Measurements from ENCODE around the gene CPB2.

Gene CPB2

DNA sequence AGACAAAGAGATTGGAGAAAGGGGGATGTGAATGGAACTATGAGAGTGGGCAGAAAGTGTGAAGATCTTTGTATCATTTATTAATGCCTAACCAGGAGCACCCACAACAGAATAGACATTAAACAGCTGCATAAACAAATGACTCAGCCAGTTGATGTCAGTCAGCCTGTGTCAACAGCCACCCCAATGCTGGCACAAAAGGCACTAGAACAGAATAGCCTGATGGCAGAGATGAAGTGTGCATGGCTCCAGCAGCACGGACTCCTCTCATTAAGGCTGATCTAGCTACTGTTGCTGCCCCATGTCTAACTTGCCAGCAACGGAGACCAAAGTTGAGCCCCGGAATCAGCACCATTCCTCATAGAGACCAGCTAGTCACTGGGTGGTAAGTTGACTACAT, 7.8 kb downstream of the CPB2 start:
- no peak for DNase-seq

DNA sequence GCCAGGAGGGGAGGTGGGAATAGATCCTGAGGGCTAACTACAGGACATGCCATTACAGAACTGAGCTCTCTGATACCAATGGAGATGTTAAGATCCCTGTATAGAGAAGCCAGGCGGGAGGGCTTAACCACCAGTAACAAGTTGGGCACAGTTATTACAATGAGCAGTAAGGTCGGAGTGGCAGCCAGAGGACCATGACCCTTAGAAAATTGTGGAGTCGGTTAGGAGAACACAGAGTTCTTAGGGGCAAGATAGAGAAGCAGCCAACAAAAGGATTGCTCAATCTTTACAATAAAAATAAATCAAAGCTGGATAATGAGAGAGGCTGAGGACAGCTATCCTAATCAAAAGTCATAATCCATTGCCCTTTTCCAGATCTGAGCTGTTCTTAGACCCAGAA, 10.4 kb downstream of the CPB2 start:
- DNase-seq: no peak

DNA sequence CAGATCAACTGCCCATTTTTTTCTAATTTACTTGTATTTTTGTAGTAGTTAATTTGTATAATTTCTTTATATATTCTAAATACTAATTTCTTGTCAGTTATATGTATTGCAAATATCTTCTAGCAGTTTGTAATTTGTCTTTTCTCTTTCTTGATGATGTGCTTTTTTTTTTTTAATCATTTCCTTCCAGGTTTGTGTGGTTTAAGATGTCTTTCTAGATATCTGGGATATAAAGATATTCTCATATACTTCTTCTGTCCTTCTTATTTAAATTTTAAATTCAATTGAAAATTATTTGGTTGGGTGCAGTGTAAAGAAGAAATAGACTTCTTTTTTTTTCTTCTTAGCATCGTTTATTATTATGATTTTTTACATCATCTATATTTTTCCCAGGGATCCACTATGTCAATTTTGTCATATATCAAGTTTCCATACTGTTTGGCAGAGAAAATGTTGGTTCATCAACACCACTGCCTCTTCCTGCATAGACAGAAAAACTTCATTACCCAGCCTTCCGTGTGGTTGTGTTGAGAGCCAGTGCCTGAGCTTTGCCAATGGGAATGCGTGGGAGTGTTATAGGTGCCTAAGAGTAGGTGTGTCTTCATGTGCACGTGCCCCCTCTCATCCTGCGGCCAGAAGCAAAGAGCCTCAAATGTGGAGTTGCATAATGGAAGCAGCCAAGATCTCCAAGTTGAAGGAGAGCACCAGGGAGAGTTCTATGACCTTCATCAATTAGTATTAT, 15.8 kb downstream of the CPB2 start:
- no peak for DNase-seq

DNA sequence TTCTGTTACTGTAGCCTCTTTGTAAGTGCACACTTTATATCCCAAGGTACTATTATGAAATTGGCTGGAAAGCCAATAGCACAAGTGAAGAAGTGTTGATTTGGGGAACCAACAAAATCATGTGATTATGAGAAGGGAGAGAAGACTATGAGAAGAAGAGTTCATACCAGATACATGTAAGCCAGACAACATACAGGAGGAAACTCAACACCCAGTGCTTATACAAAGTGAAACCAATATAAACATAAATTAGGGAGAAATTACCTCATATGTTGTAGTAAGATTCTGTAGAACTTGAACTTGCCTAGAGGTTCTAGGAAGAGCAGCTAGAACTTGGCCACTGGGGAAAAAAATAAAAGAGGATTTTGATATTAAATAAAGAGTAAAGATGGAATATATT, 17.4 kb downstream of the CPB2 start:
- no peak for DNase-seq

DNA sequence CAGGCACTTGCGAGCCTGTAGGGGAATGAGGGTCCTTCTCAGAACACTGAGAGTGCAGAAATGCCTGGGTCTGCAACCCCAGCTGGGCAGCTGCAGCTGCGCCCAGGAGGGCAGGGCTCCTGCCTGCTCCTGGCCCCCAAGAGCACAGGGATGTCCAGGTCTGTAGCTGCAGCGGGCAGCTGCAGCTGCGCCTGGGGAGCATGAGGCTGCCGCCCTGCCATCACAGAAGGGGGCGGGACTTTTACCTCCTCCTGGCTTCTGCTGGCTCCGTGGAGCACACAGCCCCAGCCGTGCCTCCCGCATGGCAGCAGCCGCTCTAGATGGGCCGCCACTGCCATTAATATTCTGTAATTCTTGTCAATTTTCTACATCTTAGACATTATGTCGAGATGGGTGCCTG, 17.8 kb downstream of the CPB2 start:
- no peak for DNase-seq

DNA sequence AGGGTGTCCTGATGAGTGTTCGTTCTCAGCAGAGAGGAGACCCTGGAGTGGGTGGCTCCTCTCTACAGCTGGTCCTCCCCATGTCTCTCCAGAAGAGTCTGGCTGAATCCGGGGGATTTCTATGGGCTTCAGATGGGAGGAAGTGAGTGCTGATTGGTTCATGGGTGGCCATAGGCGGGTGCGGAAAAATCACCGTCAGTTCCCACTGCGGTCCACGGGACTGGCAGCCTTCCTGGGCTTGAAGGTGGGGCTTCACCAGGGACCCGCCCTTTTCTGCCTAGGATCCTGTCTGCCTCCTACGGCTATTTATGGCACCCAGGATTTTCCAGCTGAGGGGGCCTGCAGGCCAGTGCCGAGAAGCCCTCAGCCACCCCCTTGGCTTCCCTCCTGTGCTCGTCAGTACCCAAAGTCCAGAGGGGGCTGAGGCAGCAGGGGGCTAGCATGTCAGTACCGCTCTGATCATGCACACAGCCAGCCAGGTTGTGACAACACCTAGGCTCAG, 18.4 kb downstream of the CPB2 start:
- DNase-seq: no peak

DNA sequence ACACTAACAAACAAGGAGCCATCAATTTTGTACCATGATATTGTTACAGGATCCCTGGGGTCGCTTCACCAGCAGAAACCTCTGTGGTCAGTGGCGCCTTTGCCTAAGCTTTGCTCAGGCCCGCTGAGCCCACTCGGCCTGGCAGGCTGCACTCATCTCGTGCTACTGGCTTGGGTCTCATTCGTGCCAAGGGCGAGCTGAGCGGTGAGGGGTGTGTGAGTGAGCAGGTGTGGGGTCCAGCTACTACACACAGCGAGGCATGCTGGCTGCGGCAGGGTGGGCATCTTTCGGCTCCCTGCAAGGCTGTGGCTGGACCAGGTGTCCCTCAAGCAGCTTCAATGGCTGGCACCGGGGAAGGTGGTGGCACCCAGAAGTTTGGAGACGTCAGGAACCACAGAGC, 19.1 kb downstream of the CPB2 start:
- no peak for DNase-seq

DNA sequence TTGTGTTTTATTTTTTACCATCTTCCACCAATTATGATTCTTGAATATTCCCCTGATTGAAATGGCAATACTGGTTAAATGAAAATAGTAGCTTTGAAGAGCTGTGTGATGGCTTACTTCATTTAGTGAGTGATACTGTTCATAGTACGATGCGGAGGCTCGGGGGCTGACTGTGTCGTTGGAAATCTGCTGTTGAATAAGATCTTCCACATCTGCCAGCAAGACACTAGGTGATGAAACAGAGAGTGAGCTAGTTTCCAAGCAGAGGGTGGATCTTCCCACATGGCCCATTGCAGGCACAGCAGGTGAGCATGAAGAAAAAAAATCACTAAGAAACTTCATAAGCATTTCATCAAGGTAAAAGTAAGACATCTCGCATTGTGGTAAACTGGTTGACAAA, 22.5 kb downstream of the CPB2 start:
- DNase-seq: no peak

DNA sequence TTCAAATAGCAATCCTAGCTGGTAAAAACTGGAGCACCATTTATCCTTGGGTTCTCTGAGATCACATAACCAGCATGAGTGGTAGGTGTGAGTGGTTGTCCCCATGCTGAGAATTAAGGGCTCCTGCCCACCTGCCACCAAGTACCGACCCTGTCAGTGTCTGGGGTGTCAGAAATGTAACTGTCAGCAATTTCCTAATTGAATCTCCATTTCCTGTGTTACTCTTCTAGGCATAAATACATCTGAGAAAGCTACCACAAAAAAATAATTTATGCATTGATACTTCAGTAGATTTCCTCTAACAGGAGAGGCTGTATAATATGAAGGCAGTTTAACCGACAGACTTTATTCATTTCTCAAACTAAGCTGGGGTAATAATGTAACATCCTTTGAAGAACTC, 25.1 kb downstream of the CPB2 start:
- no peak for DNase-seq

DNA sequence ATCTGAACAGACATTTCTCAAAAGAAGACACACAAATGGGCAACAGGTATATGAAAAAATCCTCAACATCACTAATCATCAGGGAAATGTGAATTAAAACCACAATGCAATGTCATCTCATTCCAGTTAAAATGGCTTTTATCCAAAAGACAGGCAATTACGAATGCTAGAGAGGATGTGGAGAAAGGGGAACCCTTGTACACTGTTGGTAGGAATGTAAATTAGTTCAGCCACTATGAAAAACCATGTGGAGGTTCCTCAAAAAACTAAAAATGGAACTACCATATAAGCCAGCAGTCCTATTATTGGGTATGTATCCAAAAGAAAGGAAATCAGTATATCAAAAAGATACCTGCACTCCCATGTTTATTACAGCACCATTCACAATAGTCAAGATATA, 27.6 kb downstream of the CPB2 start:
- no peak for DNase-seq

DNA sequence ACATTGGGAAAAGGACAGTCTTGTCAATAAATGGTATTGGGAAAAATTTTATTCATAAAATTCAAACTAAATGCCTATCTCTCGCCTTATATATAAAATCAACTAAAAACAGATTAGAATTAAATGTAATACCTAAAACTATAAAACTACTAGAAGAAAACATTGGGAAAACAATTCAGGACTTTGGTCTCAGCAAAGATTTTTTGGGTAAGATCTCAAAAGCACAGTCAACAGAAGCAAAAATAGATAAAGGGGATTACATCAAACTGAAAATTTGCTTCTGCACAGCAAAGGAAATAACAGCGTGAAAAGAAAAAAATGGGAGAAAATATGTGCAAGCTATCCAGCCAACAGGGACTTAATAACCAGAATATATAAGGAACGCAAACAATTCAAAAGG, 28.0 kb downstream of the CPB2 start:
- DNase-seq: no peak

DNA sequence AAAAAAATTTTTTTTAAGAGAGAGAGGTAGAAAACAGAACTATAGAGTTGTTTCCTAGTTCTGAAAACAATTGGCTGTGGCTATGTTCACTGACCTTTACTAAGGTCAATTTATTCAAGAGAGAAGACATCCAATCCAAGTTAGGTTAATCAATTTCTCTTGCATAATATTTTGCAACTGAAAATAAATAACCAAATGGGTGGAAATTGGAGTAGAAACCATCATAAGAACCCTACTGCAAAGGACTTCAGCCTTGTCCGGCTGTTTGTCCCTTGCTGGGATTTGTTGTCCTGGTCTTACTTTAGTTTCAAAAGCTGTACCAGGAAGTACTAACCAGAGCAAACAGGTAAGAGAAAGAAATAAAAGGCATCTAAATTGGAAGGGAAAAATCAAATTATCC, 29.0 kb downstream of the CPB2 start:
- no peak for DNase-seq

DNA sequence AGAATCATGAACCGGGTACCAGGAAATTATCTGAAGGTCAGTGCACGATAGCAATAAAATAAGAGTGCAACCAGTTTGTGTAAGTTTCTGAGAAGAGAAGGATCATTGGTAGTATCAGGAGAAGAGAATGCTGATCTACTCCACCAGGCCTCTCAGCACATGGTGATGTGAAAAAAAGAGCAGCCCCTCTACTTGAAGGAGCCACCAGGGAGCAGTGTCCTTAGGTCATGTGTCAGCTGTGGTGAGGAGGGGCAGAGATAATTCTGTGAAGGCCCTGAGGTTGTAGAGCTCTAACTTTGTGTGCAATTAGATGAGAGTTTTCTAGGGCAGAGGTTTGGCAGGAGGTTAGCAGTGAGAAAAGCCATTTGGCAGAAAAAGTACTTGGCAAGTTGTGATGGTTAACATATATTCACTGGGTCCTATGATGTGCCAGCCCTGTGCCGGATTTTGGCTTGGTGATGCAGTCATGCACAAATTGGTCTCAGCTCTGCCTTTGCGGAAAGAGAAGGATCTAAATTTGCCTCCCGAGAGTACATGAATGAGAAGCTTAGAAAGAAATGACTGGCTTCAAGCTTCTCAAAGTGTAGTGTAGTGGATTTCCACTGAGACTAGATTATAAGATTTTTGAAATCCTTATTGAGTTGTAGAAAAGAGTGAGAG, 33.1 kb downstream of the CPB2 start:
- DNase-seq: no peak

DNA sequence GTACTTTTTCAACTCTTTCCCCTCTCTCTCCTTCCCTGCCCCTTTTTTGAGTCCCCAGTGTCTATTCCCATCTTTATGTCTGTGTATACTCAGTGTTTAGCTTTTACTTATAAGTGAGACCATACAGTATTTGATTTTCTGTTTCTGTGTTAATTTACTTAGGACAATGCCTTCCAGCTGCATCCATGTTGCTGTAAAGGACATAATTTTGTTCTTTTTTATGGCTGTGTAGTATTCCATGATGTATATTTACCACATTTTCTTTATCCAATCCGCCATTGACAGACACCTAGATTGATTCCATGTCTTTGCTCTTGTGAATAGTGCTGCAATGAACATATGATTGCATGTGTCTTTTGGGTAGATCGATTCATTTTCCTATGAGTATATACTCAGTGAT, 41.5 kb downstream of the CPB2 start:
- no peak for DNase-seq

DNA sequence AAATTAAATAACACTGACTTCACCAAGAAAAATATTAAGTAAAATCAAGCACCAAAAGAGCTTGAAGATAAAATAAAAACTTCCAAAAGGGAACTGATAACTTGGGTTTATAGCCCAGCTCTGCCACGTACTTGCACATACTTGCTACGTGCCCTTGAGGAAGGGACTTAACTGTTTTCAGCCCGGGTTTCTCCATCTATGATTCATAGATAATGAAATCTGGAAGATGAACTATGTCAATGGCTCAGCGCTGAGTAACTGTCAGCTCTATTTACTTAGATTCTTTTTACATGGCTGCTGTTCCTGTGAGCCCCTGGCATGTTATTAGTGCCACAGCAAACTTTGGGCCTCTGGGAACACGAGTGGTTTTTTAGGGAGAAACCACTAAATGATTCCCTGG, 42.6 kb downstream of the CPB2 start:
- DNase-seq: no peak

DNA sequence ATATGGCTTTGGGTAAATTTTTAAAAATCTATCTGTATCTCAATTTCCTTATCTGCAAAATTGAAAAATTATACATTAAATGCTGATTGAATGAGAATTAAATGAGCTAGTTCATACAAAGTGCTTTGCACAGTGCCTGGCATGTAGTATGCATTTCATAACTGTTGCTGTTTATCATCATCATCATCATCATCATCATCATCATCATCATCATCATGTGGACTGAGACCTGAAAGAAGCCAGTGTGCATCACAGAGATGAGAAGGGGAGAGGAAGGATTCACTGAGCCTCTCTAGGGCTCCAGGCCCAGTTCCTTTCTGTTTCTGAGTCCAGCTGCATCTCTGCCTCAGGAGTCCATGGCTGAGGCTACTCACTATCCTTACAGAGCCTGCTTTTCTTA, 45.4 kb downstream of the CPB2 start:
- DNase-seq: no peak

DNA sequence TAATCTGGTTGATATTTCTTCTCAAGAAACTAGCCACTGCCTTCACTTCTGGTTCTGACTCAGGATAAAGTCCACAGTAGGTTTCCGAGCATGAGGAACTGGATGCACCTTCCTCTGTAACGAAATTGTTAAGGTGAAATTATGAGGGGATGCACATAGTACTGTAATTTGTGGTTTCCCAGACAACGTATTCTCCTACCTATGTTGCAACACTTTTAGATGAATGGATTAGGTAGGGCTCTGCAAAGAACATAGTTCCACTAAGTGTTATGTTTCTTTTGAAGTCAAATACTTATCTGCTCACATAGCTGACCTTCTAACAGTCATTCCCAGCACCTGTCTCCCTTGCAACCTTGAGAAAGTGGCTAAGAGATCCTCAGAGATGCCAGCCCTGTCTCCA, 46.6 kb downstream of the CPB2 start:
- no peak for DNase-seq

DNA sequence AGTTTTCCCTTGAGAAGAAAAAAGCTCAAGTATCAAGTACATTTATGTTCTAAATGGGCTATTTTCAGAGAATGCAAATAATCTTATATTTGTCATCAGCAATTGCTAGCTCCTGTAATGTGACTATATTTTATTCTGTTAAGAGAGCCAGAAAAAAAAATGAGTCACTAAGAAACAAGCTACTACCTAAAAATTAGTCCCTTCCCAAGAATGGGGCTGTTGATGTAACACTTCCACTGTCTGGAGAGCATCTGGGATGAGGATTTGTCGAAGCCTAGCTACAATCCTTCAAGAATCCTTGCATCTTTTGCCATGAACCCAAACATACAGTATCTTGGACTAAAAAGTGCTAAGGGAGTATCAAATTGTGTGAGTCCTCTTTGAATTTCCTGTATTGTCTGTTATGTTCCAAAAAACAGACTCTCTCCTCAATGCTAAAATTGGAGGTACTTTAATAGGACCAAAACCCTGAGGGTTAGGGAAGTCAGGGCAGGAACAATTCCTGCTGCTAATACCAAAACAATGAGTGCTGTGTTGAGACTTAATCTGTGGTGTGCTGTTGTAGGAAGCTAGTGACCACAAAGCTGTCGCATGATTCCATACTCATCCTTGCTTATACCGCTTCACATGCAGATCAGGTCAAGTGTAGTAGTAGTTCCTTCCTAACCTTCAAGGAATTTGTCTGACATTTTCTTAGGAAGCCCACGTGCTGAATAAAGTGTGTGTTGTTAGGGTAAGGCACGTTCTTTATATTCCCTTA, 47.4 kb downstream of the CPB2 start:
- no peak for DNase-seq

DNA sequence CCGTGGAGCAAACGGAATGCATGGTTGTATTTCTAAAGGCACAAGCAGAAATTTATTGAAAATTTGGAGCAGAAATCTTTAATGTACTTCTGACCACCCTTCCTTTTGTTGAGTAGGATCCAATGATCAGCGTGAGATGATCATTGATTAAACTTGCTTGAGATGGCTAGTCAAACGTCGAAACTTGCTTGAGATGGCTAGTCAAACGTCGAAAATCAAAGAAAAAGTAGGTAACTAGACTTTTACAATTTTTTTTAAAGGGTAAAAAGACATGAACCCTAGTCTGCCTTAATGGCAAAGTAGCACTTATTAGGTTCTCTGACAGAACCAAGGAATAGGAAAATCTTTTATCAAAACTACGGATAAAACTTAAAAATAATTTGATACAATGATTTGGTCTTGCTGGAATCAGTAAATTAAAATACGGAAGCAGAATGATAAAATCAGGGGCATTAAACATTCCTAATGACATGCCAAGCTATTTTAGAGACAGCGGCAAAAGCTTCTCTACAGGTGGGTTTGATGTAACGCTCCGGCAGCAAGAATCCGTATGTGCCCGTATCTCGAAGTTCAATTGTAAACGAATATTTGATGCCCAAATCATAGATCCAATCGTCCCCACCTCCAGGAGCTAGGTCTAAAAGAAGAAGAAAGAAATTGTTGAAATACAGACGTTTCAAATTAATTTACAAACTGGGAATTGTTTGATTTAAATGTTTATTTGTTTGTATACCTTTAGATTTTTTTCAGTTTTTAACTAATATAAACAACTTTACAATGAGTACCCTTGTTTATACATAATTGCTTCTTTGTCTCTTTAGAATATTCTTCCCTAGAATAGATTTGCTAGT, 51.4 kb downstream of the CPB2 start:
- DNase-seq: no peak

DNA sequence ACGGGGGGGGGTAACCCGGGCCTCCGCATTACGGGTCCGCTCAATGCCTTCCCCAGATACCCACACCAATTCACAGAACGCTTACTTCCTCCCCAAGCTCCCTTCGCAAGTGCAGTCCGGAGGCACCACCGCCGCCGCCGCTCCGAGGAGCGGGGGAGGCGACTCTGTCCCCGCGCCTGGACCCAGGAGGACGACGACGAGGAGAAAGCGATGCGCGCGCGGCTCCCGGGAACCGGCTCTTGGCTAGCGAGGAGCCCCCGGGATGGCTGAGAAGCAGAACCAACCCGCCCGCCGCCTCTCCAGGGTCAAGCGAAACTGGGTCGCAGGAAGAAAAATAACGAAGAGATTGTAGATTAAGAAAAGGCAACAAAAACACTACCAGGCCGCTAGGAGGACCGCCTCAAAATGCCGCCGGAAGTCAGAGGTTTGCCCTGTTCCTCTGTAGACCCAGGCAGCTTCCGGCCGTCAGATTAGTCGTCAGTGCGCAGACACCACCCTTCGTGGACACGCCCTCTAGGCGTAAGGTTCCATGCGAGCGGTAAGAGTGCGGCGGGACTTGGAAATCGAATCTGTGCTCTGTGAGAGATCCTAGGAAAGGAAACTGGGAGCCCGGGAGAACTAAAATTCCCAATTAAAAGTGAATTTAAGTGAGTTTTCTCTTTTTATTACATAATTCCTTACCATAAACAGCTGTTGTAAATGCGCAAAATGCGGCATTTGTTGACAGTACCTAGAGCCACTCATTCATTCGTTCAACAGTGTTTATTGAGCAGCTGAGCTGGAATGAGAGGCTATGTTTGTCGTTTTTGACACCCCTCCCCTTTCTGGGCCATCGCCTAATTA, 52.3 kb downstream of the CPB2 start, which contains the start of gene ZC3H13:
ZC3H13 (minus strand) TSS at position 428 of the 843 bp plus-strand sequence. CDS start 7,239 bp downstream, outside the sequence.
- DNase-seq: peak; percentile 88

DNA sequence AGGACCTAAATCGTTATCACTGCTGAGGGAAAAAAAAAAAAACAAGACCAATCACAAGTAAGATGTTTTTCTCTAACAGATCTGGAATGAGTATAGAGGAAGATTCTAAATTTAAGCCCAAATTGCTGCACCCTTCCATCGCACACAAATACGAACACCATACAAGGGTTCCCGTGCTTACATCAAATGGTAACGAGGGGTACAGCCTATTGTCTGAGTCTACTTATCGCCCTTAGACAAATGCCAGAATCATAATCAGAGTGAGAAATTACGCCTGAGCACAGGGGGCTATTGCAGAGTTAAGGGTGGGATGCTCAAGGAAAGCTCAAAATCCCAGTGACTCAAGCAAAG, 52.9 kb downstream of the CPB2 start:
- DNase-seq: no peak

DNA sequence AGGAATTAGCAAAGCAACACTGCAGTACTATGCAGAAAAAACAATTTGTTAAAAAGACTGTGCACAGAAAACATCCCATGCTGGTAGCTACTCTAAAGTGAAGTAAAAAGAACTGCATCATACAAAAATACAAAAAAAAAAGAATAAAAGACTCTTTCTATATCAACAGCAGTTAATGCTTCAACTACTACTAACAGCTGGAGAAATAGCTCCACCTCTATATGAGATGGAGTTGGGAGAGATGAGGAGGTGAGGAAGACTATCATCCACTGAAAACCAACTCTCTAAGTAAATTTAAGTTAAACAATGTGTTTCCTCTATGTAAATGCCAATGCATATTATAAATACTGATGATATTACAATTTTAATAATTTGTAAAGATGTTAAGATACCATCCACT, 54.1 kb downstream of the CPB2 start:
- DNase-seq: no peak
